PC-3 (cell line): ENCODE results near the gene CPLANE1. TPM values are rescaled to one million over a fixed set of nuclear protein-coding genes. Genes with fewer than 3 reads are reported as not detected.
A peak's percentile ranks its signal among the peaks of the same experiment; 100 is the strongest.
"Not testable (repeated sequence)": the region's sequence is repeated elsewhere in the genome, so short reads cannot be mapped to it uniquely, and the experiment has no call there.

ENCODE experiments used
- ATAC-seq: fragments of 200-7000 bp; cut with Tn5 transposase; 2 replicates; pipeline ENCODE4 v1.9.1; 2020; ENCODE audit warnings: mild to moderate bottlenecking, moderate library complexity
- BruUV-seq: library from RNA; stranded (reverse); fragments of 400-500 nt; replicated peaks from 2 replicates; lab custom pipeline; 2021; lab: Mats Ljungman, UMichigan
- CTCF ChIA-PET: fragments of 300-600 bp; sonication (Branson Sonifier 250); formaldehyde crosslinking; loops from one replicate; lab custom pipeline; 2022; ENCODE audit warnings: antibody characterized with exemption; lab: Charles Lee
- POLR2A ChIA-PET: fragments of 300-600 bp; sonication (Branson Sonifier 250); formaldehyde crosslinking; loops from one replicate; lab custom pipeline; 2022; ENCODE audit warnings: antibody characterized with exemption; ENCODE audit not compliant: unreplicated experiment; lab: Charles Lee
- DNase-seq: peaks from one replicate; pipeline ENCODE4 v3.0.0-alpha.2; 2015
- H2AFZ ChIP-seq: fragments of 300-600 bp; sonication (generic); 2 replicates; pipeline ENCODE4 v1.6.0; 2016; ENCODE audit warnings: antibody characterized with exemption, low read length
- H3F3A ChIP-seq: fragments of 300-600 bp; sonication (generic); one replicate; pipeline ENCODE4 v1.6.0; 2017; ENCODE audit warnings: antibody characterized with exemption, low read length, control low read depth, mild to moderate bottlenecking; ENCODE audit not compliant: unreplicated experiment
- H3K27ac ChIP-seq: fragments of 300-600 bp; sonication (generic); 2 replicates; pipeline ENCODE4 v1.5.1; 2016; ENCODE audit warnings: mild to moderate bottlenecking, low read length
- H3K27me3 ChIP-seq: fragments of 300-600 bp; sonication (generic); 2 replicates; pipeline ENCODE4 v1.6.1; 2016; ENCODE audit warnings: low read length, mixed read lengths
- H3K36me3 ChIP-seq: fragments of 300-600 bp; sonication (generic); 2 replicates; pipeline ENCODE4 v1.6.1; 2016; ENCODE audit warnings: low read depth, mixed run types, low read length, mixed read lengths
- H3K4me1 ChIP-seq: fragments of 300-600 bp; sonication (generic); 2 replicates; pipeline ENCODE4 v1.5.1; 2016; ENCODE audit warnings: low read length; ENCODE audit not compliant: insufficient read depth
- H3K4me2 ChIP-seq: fragments of 300-600 bp; sonication (generic); 2 replicates; pipeline ENCODE4 v1.6.0; 2016; ENCODE audit warnings: low read length
- H3K4me3 ChIP-seq: fragments of 300-600 bp; sonication (generic); 2 replicates; pipeline ENCODE4 v1.5.1; 2016; ENCODE audit warnings: mild to moderate bottlenecking, low read length, mixed read lengths
- H3K79me2 ChIP-seq: fragments of 300-600 bp; sonication (generic); 2 replicates; pipeline ENCODE4 v1.6.1; 2017; ENCODE audit warnings: low read length, mixed read lengths
- H3K9ac ChIP-seq: fragments of 300-600 bp; sonication (generic); 2 replicates; pipeline ENCODE4 v1.6.0; 2016; ENCODE audit warnings: mild to moderate bottlenecking, low read length
- H3K9me2 ChIP-seq: fragments of 300-600 bp; sonication (generic); replicated peaks from 2 replicates; pipeline ENCODE4 v1.6.1; 2016; ENCODE audit warnings: mixed run types, low read length, mixed read lengths
- H3K9me3 ChIP-seq: fragments of 300-600 bp; sonication (generic); 2 replicates; pipeline ENCODE4 v1.6.1; 2016; ENCODE audit warnings: low read length, mixed read lengths
- H4K20me1 ChIP-seq: fragments of 300-600 bp; sonication (generic); 2 replicates; pipeline ENCODE4 v1.6.1; 2016; ENCODE audit warnings: low read length, mixed read lengths
- EZH2 ChIP-seq: fragments of 300-600 bp; sonication (generic); IDR thresholded peaks from one replicate; pipeline ENCODE4 v1.6.1; 2017; ENCODE audit warnings: antibody characterized with exemption, mild to moderate bottlenecking, low read length; ENCODE audit not compliant: unreplicated experiment
- EZH2phosphoT487 ChIP-seq: fragments of 300-600 bp; sonication (generic); IDR thresholded peaks from 2 replicates; pipeline ENCODE4 v1.6.1; 2018; ENCODE audit warnings: mild to moderate bottlenecking, antibody characterized with exemption, low read length, borderline replicate concordance
- intact Hi-C: fragments of 100-400 bp; cut with micrococcal nuclease; formaldehyde crosslinking; loops from 2 replicates; pipeline ENCODE4 v1.9.0; 2023
- total RNA-seq: library from RNA; depleted of rRNA; stranded (reverse); fragments of >200 nt; gene quantifications from 2 replicates; pipeline ENCODE4 v1.2.3, GENCODE V29; 2014
- TF ChIP-seq, protein P1 (sequence below): fragments of 300-600 bp; sonication (generic); conservative IDR thresholded peaks from 2 replicates; pipeline ENCODE4 v1.5.1; 2017; ENCODE audit warnings: antibody characterized with exemption, low read depth, mild to moderate bottlenecking, low read length

CPLANE1 gene
- total RNA-seq, 1 experiment from 2014 or later, result 10.1 TPM

DNA sequence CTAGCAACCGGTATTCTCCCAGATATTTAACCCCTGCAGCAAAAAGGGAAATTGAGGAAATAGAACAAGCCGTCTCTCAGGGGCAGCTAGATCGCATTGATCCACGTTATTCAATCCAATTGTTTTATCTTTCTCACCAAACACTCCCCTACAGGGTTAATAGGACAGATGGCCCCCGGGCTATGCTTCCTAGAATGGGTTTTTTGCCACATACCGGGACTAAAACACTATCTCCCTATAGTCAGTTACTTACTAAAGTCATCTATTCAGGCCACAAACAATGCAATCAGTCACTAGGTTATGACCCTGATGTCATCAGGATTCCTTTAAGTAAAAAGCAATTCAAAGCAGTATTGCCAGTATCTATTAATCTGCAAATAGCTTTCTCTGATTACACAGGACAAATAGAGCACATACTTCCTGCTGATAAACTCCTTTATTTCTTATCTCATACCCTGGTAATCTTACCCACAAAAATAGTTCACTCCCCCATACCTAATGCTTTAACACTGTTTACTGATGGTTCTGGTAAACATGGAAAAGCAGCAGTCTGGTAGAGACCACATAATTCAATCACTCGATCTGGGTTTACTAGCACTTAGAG is 159.0 kb downstream of the CPLANE1 start:
- ChIA-PET CTCF (no interaction called here), POLR2A (no interaction called here)
- H3K9me2 ChIP-seq, result no peaks in the 10 kb centered on the region
- H3K9ac ChIP-seq, result no peak overlapping the region
- DNase-seq (no peak), ATAC-seq (no peak)
- no peaks in the 10 kb centered on the region for H4K20me1 ChIP-seq
- no peak overlapping the region for H3K4me3 ChIP-seq
- H3K9me3 ChIP-seq, result no peaks in the 10 kb centered on the region
- H3K4me1 ChIP-seq, result no peaks in the 10 kb centered on the region
- no peak overlapping the region for H3K4me2 ChIP-seq
- BruUV-seq, result no TSS peak
- intact Hi-C loops, result no loop called here
- H3F3A ChIP-seq, result no peaks in the 10 kb centered on the region
- H3K36me3 ChIP-seq, result no peaks in the 10 kb centered on the region
- H2AFZ ChIP-seq, result no peak overlapping the region
- H3K27me3 ChIP-seq, result no peaks in the 10 kb centered on the region
- TF ChIP-seq, protein P1, sequence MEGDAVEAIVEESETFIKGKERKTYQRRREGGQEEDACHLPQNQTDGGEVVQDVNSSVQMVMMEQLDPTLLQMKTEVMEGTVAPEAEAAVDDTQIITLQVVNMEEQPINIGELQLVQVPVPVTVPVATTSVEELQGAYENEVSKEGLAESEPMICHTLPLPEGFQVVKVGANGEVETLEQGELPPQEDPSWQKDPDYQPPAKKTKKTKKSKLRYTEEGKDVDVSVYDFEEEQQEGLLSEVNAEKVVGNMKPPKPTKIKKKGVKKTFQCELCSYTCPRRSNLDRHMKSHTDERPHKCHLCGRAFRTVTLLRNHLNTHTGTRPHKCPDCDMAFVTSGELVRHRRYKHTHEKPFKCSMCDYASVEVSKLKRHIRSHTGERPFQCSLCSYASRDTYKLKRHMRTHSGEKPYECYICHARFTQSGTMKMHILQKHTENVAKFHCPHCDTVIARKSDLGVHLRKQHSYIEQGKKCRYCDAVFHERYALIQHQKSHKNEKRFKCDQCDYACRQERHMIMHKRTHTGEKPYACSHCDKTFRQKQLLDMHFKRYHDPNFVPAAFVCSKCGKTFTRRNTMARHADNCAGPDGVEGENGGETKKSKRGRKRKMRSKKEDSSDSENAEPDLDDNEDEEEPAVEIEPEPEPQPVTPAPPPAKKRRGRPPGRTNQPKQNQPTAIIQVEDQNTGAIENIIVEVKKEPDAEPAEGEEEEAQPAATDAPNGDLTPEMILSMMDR, result no peak
- TF ChIP-seq EZH2 (no peak), EZH2phosphoT487 (no peak)
- H3K27ac ChIP-seq, result no peak overlapping the region
- H3K79me2 ChIP-seq, result no peaks in the 10 kb centered on the region

DNA sequence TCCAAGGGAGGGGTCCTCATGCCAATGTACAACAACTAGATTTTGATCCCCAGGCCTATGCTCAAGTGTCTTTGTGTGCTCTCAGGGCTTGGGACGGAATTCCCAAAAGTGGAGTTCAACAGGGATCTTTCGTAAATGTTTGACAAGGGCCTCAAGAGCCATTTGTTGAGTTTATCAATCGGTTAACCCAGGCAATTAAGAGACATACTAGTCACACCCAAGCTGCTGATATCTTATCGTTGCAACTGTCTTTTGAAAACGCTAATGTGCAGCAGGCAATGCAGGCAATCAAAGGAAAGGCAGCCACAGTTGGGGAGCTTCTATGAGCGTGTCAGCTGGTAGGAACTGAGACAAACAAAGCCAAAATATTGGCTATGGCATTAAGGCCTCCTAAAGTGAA is 161.2 kb downstream of the CPLANE1 start:
- H3K27me3 ChIP-seq, result no peaks in the 10 kb centered on the region
- TF ChIP-seq, protein P1, result no peak
- TF ChIP-seq EZH2phosphoT487 (no peak), EZH2 (no peak)

DNA sequence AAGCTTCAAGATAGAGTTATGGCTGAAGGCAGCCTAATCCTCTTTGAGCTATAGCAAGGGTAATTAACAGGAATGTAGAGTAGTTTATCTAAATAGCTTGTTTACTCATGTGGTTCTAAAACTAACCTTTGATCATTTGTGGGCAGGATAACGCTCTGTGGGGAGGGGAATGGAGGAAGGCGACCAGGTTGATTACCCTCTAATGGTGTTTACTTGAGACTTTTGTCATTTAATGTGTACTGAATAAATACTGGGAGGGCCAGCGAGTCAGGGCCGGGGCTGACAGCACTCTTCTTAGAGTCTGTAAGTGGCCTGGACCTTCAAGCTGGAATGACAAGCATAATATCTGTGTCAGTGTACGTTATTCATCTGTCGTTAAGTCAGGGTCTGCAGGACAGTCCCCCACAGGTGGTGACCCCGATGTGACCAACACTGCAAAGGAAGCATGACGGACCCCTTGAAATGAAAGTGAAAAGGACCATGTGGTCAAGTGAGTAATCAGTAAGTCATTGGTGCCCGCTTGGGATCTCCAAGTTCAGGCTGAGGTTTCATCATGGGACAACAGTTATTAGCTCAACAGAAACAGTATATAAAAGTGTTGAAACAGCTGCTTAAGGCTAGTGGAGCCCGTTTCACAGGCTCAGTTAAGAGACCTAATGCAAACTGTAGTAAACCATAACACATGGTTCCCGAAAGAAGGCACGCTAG is 162.6 kb downstream of the CPLANE1 start:
- Histone ChIP-seq H3K9me3 (no peaks in the 10 kb centered on the region), H3K79me2 (no peaks in the 10 kb centered on the region), H4K20me1 (no peaks in the 10 kb centered on the region), H3F3A (no peaks in the 10 kb centered on the region), H3K4me3 (no peak overlapping the region), H3K36me3 (no peaks in the 10 kb centered on the region), H3K4me2 (0 out of 2 replicates have a peak overlapping the region, but pooled peaks have one; percentile 3), H3K4me1 (no peaks in the 10 kb centered on the region), H3K27me3 (no peaks in the 10 kb centered on the region), H2AFZ (no peak overlapping the region), H3K9me2 (no peaks in the 10 kb centered on the region), H3K9ac (no peak overlapping the region), H3K27ac (0 out of 2 replicates have a peak overlapping the region, but pooled peaks have one; percentile 16)
- POLR2A ChIA-PET, result no interaction called here
- TF ChIP-seq EZH2phosphoT487 (no peak), EZH2 (no peak)
- TF ChIP-seq, protein P1, result no peak
- CTCF ChIA-PET, result no interaction called here
- DNase-seq (peak; percentile 37), ATAC-seq (peak; percentile 31)
- BruUV-seq, result no TSS peak
- intact Hi-C loops, result no loop called here

More for the DNA sequence above, 161.2 kb downstream of the CPLANE1 start:
- Histone ChIP-seq H3K36me3 (no peaks in the 10 kb centered on the region), H2AFZ (no peak overlapping the region), H3K4me2 (no peak overlapping the region), H3K27ac (no peak overlapping the region), H3K79me2 (no peaks in the 10 kb centered on the region), H3K9me3 (no peaks in the 10 kb centered on the region), H3F3A (no peaks in the 10 kb centered on the region), H3K4me1 (no peaks in the 10 kb centered on the region), H4K20me1 (no peaks in the 10 kb centered on the region), H3K9me2 (no peaks in the 10 kb centered on the region), H3K9ac (no peak overlapping the region), H3K4me3 (no peak overlapping the region)
- BruUV-seq, result no TSS peak
- CTCF ChIA-PET, result no interaction called here
- DNase-seq (no peak), ATAC-seq (no peak)
- intact Hi-C loops, result no loop called here
- POLR2A ChIA-PET, result interaction anchor here (0.6 kb wide), 1 partner anchor 283 kb away, joined by 3 read pairs; the partner anchor contains the start of gene NUP155

DNA sequence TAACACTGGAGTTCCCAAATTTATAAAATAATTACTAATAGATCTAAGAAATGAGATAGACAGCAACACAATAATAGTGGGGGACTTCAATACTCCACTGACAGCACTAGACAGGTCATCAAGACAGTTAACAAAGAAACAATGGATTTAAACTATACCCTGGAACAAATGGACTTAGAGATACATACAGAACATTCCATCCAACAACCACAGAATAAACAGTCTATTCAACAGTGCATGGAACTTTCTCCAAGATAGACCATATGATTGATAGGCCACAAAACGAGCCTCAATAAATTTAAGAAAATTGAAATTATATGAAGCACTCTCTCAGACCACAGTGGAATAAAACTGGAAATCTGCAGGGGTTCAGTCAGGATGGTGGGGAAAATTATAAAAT is 163.2 kb downstream of the CPLANE1 start:
- CTCF ChIA-PET, H3K4me3 ChIP-seq, intact Hi-C loops, H3K36me3 ChIP-seq, H4K20me1 ChIP-seq, H3K4me1 ChIP-seq, H3K79me2 ChIP-seq, H3K27me3 ChIP-seq, DNase-seq, H3K9me3 ChIP-seq, H2AFZ ChIP-seq, BruUV-seq, H3K9ac ChIP-seq, H3F3A ChIP-seq, H3K27ac ChIP-seq, H3K9me2 ChIP-seq, ATAC-seq, H3K4me2 ChIP-seq, POLR2A ChIA-PET: not testable (repeated sequence)
